ENCODE results near the gene NKD2.

The NKD2 gene

DNA sequence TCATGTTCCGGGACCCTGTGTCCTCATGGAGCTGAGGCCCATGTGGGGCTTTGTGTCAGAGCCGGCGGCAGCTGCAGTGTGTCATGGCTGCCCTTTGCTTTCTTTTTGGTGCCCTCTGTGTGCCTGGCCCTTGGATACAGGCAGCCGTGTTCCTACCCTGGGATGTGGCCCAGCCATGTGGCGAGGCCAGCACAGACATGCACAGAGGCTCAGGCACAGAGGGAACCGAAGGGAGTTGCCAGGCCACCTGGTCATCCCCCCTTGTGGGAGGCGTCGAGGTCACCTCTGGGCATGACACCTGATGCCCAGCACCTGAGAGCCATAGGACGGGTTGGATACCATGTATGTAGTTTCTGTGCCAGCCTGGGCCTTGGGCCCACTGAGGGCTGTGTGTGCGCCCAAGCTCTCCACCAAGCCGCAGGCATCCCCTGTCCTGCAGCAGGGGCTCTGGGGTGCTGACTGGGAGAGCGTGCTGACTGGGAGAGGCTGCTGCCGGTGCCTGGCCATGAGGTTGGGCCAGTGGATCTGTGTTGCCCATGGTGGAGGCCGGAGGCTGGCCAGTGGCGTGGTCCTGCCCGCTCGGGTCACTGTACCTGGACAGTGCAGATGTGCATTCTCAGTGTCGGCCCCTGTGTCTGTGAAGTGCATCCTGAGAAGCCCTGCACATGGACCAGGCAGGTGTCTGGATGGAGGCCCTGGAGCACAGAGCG is 4.8 kb downstream of the NKD2 start:
- H2AFZ ChIP-seq = no peak overlapping the region
- H3K79me2 ChIP-seq = no peaks in the 10 kb centered on the region
- TF ChIP-seq CTCF (IDR thresholded peaks at IDR 0.05) = no peak
- no peak overlapping the region for H3K4me3 ChIP-seq (ENCODE audit: low read depth, low read length)
- no peaks in the 10 kb centered on the region for H3K36me3 ChIP-seq (ENCODE audit: control insufficient read depth, insufficient read depth, low read length)
- no peaks in the 10 kb centered on the region for H3K9me3 ChIP-seq (ENCODE audit: control insufficient read depth, low read length)
- H3K9ac ChIP-seq = no peak overlapping the region
- no peaks in the 10 kb centered on the region for H3K27me3 ChIP-seq (ENCODE audit: control insufficient read depth, insufficient read depth, low read length)
- H3K4me1 ChIP-seq = no peaks in the 10 kb centered on the region
- H3K4me2 ChIP-seq (ENCODE audit: low read length) = no peak overlapping the region
- H3K27ac ChIP-seq = no peak overlapping the region

DNA sequence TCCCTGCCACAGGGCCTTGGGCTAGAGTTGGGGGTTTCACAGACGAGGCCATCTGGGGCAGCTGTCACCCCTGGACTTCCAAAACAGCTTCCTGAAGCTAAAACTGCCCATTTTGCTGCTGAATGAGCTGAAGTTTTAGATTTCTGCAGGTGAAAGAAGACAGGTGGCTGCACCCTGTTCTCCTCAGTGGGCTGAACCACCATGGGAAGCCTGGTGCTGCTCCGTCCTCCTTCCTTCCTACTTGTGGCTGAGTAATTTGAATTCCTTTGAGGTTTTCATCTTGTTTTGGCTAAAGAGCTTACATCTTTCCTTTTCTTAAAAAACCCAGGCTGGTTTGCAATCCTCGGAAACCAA is 5.3 kb downstream of the NKD2 start:
- Histone ChIP-seq H3K9me3 (ENCODE audit: control insufficient read depth, low read length) (no peaks in the 10 kb centered on the region), H3K4me1 (no peaks in the 10 kb centered on the region), H3K4me3 (ENCODE audit: low read depth, low read length) (no peak overlapping the region), H3K36me3 (ENCODE audit: control insufficient read depth, insufficient read depth, low read length) (no peaks in the 10 kb centered on the region), H3K9ac (no peak overlapping the region), H3K4me2 (ENCODE audit: low read length) (no peak overlapping the region), H2AFZ (no peak overlapping the region), H3K79me2 (no peaks in the 10 kb centered on the region), H3K27ac (no peak overlapping the region), H3K27me3 (ENCODE audit: control insufficient read depth, insufficient read depth, low read length) (no peaks in the 10 kb centered on the region)
- no peak for TF ChIP-seq CTCF (IDR thresholded peaks at IDR 0.05)

DNA sequence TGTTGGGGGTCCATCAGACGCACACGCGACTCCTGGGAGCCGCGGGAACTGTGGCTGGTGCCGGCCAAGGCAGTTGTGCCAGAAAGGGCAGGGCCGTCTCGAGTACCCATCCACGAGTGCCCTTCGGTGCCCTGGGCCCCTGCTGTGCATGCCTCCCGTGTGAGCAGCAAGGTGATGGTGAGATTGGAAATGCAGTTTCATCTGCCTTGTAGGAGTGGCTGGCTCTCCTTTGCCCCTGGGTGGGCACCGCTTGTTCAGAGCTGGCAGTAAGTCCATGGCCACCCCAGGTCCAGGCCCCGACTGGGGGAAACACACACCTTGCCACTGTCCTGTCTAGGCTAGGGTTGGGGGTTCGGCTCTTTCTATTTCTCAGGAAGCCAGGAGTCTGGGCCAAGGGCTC is 5.7 kb downstream of the NKD2 start:
- H3K4me3 ChIP-seq (ENCODE audit: low read depth, low read length) = no peak overlapping the region
- no peaks in the 10 kb centered on the region for H3K27me3 ChIP-seq (ENCODE audit: control insufficient read depth, insufficient read depth, low read length)
- H3K9ac ChIP-seq = no peak overlapping the region
- H2AFZ ChIP-seq = no peak overlapping the region
- H3K27ac ChIP-seq = no peak overlapping the region
- TF ChIP-seq CTCF (IDR thresholded peaks at IDR 0.05) = no peak
- no peaks in the 10 kb centered on the region for H3K9me3 ChIP-seq (ENCODE audit: control insufficient read depth, low read length)
- H3K79me2 ChIP-seq = no peaks in the 10 kb centered on the region
- H3K4me2 ChIP-seq (ENCODE audit: low read length) = no peak overlapping the region
- no peaks in the 10 kb centered on the region for H3K4me1 ChIP-seq
- H3K36me3 ChIP-seq (ENCODE audit: control insufficient read depth, insufficient read depth, low read length) = no peaks in the 10 kb centered on the region

GRCh38 chr5:1014781-1015221 is 6.2 kb downstream of the NKD2 start:
- Histone ChIP-seq H3K4me3 (ENCODE audit: low read depth, low read length) (no peak overlapping the region), H3K79me2 (no peaks in the 10 kb centered on the region), H3K36me3 (ENCODE audit: control insufficient read depth, insufficient read depth, low read length) (no peaks in the 10 kb centered on the region), H2AFZ (no peak overlapping the region), H3K27me3 (ENCODE audit: control insufficient read depth, insufficient read depth, low read length) (no peaks in the 10 kb centered on the region), H3K27ac (no peak overlapping the region), H3K4me1 (no peaks in the 10 kb centered on the region), H3K9ac (no peak overlapping the region), H3K4me2 (ENCODE audit: low read length) (no peak overlapping the region), H3K9me3 (ENCODE audit: control insufficient read depth, low read length) (no peaks in the 10 kb centered on the region)
- no peak for TF ChIP-seq CTCF (IDR thresholded peaks at IDR 0.05)

DNA sequence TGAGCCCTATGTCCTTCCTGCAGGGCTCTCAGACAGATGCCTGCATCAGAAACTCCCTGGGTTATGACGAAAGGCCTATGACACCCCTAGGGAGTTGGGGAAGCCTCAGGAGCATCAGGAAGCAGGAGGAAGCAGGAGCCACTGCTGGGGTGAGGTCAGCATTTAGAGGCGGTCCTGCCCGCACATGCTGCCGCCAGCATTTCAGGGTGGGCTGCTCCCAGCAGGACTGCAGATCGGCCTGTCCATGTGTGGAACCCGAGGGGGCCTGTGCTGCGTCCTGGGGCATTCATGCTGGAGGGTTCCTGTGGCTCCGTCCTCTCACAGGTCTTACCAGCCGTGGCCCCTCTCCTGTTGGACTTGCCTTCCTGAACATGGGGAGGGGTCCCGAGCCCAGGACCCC is 6.9 kb downstream of the NKD2 start:
- no peak overlapping the region for H3K4me2 ChIP-seq (ENCODE audit: low read length)
- no peaks in the 10 kb centered on the region for H3K4me1 ChIP-seq
- no peaks in the 10 kb centered on the region for H3K79me2 ChIP-seq
- H3K9ac ChIP-seq = no peak overlapping the region
- no peak overlapping the region for H3K27ac ChIP-seq
- no peak overlapping the region for H2AFZ ChIP-seq
- no peak for TF ChIP-seq CTCF (IDR thresholded peaks at IDR 0.05)
- no peaks in the 10 kb centered on the region for H3K9me3 ChIP-seq (ENCODE audit: control insufficient read depth, low read length)
- no peaks in the 10 kb centered on the region for H3K27me3 ChIP-seq (ENCODE audit: control insufficient read depth, insufficient read depth, low read length)
- no peaks in the 10 kb centered on the region for H3K36me3 ChIP-seq (ENCODE audit: control insufficient read depth, insufficient read depth, low read length)
- no peak overlapping the region for H3K4me3 ChIP-seq (ENCODE audit: low read depth, low read length)

Measured in parathyroid adenoma (tissue), 2 donors.